Activated naive CD4-positive, alpha-beta T cell (primary cell): ENCODE results near the gene SAXO2.
"Not testable (repeated sequence)": the region's sequence is repeated elsewhere in the genome, so short reads cannot be mapped to it uniquely, and the experiment has no call there.

Experiments
- DNase-seq, 4 experiments: peaks; one replicate each; lab custom pipeline; 2025; lab: John Stamatoyannopoulos, UW

SAXO2 gene

DNA sequence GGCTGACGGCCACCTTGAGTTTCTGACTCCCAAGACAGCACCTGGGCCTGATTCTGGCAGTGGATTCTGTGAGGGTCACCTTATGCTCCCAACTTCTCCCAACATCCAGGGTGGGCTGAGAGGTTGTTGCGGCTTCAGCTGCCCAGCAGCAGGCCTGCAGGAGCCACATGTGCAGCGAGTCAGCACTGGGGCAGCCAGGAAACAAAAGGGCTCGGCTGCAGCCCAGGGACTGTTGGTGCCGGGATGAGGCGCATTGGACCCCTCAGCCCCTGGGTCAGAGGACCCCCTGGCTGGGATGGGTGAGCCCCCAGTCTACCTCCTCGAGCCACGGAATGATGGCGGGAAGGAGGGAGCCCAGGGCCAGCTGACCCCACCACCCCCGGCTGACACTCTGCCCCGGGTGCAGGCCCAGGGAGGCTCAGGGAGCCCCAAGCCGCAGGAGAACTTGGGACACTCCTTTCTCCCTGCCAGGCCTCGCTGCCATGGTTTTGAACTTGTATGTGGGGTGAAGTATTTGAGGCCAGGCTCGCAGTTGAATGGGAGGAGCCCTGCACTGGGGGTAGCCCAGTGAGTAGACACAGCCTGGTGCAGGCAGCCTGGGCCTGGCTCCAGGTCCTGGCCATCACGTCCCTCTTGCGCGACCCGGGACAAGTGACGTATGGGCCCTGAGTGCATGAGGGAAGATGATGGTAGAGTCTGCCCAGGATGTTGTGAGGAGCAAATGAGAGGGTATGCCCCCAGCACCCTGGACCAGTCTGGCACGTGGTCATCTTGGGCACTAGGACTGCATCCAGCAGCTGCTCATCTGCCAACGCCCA, 51.5 kb downstream of the SAXO2 start:
- DNase-seq, result not testable (repeated sequence)

DNA sequence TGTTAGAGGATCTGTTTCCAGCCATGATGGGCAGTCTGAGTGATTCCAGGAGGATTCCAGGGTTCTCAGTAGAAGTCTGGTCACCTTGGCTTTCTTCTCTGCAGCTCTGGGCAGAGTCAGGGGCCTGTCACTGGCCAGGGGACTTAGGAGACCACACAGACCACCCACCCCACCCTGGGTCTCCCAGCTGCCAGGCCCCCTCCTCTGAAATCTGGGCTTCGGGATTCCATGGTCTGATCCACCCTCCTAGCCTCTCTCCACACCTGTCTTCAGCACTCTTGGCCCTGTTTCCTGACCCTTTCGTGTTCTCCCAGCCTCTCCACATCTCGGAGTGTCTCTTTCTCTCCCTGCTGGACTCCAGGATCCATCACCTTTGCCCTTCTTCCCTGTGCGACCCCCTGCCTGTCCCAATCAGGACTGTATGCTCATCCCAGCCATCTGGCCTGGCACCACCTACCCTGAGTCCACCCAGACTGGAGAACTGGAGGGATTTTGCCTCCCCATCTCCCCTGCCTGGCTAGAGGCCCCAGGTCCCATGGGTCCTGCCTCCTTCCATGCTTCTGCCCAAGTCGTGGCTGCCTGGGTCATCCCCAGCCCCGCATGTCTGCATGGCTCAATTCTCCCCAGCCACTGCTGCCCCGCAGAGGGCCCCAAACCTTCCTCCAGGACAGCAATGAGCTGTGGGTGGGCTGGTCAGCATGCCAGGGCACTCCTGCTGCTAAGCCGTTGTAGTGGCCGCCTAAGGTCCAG, 52.3 kb downstream of the SAXO2 start:
- DNase-seq, result no peak

DNA sequence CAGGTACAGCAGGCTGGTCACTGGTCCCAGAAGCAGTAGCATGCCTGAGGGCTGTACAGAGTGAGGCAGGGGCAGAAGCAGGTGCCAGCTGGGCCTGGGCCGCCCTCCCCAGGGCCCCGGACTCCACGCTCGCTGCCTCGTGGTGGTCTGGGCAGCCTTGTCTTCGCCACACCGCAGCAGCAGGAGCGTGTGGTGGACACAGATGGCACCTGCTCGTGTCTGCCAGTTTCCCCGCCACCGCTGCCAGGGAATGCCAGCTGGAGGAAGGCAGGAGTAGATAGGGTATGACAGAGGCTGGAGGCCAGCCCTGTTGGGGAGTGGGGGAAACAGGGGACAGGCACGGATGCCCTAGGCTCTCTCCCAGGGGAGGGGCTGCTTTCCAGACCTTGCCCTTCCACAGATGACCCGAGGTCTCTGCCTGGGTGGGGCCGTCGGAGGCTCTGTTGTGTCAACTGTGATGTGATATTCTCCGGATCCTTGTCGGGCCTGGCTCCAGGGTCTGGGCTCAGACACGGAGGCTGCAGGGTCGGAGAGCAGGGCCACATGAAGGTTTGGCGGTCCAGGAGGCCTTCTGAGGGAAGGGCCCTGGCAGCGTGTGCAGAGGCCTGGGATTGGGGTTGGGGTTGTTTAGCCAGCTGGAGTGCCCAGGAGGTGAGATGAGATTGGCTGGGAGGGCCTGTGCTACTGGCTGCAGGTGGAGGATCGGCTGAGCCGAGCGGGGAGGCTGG, 53.1 kb downstream of the SAXO2 start:
- no peak for DNase-seq

DNA sequence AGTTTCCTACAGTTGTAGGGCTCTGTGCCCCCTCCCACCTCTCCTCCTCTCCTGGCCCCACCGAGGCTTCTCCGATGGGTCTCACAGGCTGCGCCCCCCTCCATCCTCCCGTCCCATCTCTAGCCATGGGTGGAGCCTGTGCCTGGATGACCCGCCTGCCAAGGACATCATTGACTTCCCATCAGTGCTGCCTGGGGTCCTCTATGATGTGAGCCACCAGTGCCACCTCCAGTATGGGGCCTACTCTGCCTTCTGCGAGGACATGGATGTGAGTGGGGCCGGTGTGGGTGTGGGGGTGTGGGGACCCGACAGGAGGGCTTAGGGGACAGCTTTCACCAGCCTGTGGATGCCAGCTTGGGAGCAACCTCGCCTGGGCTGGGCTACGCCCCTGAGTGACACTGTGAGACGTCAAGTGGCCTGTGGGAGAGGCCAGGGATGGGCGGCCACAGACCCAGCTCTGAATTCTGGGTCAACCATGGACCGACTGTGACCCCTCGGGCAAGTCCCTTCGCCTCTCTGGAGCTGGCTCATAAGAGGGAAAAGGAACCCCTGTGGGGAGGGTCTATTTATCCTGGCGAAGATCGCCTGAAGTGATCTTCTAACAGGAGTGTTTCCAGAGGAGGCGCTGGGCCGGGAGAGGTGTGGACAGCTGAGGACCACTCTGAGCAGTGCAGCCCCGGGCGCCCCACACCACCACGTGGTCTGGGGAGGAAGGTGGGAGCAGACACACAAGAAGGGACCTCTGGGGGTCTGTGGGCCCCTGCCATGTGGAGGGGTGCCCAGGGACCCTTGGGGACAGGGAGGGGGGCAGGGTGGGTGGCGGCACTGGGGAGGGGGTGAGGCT, 53.9 kb downstream of the SAXO2 start:
- not testable (repeated sequence) for DNase-seq

DNA sequence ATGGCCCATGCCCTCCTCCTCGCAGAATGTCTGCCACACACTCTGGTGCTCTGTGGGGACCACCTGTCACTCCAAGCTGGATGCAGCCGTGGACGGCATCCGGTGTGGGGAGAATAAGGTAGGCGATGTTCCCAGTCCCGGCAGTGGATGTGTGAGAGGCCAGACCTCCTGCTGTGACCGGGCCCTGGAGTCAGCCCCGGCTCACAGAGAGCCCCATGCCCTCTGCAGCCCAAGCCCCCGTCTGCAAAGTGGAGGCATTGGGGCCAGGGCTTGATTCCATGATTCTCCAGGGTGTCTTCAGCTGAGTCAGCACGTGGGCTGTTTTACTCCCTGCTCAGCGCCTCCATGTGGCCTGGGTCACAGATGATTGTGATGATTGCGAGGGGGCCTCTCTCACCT, 54.5 kb downstream of the SAXO2 start:
- no peak for DNase-seq

DNA sequence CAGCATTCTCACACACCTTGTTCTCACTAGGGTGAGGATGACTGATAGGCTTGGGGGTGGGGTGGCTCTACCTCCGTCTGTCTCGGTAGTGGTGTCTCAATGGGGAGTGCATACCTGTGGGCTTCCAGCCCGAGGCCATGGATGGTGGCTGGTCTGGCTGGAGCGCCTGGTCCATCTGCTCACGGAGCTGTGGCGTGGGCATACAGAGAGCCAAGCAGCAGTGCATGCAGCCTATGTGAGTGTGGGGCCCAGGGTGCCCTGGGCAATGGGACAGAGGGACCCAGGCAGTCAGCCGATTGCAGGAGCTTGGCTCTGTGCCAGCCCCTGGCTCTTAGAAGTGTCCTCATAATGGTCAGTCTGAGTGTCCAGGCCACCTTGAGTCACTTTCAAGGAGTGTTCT, 54.9 kb downstream of the SAXO2 start:
- DNase-seq, result not testable (repeated sequence)

DNA sequence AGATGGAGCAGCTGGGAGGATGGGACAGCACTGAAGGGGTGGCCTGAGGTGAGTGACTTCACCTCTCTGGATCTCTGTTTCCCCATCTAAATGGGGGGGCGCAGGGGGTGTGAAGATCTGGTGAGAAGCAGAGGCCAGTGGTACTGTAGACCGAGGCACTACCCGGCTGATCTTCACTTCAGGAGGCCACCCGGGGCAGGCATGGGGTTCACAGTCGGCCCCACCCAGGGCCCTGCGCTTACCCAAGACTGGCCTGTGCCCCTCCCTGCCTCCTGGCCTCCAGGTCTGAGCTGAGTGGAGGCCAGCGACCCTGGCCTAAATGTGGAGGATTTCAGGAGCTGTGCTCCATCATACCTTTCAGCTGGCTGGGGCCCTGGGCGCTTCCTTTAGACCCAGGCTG, 55.7 kb downstream of the SAXO2 start:
- DNase-seq, result not testable (repeated sequence)

DNA sequence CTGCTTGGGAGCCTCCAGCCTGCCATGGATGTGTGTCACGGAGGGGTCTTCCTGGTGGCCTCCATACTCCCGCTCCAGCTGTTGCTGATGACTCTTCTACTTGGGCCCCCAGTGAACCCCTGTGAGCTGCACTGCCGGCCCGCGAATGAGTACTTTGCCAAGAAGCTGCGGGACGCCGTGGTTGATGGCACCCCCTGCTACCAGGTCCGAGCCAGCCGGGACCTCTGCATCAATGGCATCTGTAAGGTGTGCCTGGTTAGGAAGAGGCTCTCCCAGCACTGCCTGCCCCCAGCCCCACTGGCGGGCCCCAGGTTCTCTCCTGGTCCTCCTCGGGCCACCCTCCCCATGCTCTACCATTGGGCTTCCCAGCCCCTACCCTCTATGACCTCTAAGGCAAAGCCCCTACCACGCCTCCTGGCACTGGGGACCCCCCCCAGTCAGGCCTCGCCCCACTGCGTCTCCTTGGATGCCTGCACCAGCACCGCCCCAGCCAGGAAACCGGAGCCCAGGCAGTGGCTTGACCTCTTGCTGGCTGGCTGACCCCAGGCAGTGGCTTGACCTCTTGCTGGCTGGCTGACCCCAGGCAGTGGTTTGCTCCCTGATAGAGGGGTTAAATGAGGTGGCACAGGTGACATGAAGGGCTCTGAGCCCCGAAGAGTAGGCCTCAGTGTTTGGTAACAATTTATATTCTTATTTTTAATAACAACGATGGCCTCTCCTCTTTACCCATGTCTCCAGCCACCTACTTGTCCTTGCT, 57.1 kb downstream of the SAXO2 start:
- DNase-seq, result not testable (repeated sequence)

DNA sequence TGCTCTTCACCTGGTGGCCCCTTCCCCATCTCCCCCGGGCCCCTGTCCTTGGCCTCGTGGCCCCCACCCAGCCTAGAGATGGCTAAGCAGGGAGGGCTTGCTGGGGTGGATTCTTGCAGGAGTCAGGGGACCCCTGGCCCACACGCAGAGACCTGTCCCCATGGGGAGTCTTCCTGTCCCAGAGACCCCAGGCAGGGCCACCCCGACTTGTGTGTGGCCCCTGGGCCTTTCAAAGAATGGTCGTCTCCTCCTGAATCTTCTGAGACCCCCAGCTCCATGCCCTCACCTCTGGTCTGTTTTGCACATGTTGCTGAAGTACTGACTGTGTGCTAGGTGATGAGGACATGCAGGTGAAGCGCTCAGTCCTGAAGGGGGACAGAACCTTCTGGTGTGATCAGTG, 58.2 kb downstream of the SAXO2 start:
- DNase-seq, result not testable (repeated sequence)

DNA sequence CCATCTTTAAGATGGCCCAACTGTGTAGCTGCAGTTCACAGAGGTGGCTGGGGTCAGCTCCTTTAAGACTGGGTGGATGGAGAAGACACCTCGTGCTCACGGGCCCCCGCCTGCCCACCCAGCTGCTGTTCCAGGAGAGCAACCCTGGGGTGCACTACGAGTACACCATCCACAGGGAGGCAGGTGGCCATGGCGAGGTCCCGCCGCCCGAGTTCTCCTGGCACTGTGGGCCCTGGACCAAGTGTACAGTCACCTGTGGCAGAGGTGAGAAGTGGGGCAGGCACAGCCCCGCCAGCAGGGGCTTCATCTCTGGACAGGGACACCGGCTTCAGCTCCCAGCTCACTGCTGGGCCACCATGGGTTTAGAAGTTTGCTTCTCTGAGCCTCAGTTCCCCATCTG, 59.9 kb downstream of the SAXO2 start:
- not testable (repeated sequence) for DNase-seq

DNA sequence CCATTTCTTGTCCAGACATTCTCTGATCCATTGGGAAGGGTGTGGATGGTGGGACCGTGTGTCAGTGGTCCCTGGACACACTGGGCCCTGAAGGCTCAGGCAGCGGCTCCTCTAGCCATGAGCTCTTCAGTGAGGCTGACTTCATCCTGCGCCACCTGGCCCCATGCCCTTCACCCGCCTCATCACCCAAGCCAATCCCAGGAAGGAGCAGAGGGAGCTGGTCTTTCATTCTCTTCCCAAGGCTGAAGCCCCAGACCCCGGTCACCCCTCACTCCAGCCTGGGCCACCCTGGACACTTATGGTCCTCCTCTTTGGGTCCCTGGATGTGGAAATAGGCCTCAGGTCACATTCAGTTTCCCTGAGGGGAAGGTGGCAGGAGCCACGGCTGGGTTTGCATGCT, 62.2 kb downstream of the SAXO2 start:
- not testable (repeated sequence) for DNase-seq

DNA sequence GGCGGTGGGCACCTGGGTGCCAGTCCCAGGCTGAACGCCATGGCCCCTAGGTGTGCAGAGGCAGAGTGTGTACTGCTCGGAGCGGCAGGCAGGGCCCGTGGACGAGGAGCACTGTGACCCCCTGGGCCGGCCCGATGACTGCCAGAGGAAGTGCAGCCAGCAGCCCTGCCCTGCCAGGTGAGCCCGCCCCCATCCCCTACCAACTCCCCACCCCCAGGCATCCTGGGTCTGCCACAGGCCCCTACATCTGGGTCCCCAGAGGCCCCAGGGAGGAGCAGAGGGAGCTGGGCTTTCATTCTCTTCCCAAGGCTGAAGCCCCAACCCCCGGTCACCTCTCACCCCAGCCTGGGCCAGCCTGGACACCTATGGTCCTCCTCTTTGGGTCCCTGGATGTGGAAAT, 63.0 kb downstream of the SAXO2 start:
- not testable (repeated sequence) for DNase-seq

DNA sequence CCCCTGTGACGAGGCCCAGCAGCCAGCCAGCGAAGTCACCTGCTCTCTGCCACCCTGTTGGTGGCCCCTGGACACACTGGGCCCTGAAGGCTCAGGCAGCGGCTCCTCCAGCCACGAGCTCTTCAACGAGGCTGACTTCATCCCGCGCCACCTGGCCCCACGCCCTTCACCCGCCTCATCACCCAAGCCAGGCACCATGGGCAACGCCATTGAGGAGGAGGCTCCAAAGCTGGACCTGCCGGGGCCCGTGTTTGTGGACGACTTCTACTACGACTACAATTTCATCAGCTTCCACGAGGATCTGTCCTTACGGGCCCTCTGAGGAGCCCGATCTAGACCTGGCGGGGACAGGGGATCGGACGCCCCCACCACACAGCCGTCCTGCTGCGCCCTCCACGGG, 64.3 kb downstream of the SAXO2 start:
- not testable (repeated sequence) for DNase-seq

DNA sequence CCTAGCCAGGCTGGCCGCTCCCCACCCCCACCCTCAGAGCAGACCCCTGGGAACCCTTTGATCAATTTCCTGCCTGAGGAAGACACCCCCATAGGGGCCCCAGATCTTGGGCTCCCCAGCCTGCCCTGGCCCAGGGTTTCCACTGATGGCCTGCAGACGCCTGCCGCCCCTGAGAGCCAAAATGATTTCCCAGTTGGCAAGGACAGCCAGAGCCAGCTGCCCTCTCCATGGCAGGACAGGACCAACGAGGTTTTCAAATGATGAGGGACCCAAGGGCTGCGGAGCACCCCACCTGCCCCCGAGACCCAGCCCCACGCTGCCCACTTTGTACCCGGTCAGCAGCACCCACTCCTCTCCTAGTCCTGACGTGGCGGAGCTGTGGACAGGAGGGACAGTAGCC, 64.8 kb downstream of the SAXO2 start:
- not testable (repeated sequence) for DNase-seq

DNA sequence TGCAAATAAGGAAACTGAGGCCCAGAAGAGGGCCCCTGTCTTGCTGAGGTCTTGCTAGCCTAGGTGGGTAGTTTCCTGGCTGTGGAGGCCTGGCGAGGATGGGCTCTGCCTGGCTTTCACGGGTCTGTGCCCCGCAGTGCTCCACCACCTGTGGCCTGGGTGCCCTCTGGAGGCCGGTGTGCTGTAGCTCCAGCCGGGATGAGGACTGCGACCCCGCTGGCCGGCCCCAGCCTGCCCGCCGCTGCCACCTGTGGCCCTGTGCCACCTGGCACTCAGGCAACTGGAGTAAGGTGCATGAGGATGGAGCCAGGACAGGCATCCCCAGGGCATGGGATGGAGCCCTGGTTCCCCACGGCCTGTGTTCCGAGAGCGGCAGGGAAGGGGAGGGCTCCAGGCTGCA, 66.4 kb downstream of the SAXO2 start:
- DNase-seq, result not testable (repeated sequence)

DNA sequence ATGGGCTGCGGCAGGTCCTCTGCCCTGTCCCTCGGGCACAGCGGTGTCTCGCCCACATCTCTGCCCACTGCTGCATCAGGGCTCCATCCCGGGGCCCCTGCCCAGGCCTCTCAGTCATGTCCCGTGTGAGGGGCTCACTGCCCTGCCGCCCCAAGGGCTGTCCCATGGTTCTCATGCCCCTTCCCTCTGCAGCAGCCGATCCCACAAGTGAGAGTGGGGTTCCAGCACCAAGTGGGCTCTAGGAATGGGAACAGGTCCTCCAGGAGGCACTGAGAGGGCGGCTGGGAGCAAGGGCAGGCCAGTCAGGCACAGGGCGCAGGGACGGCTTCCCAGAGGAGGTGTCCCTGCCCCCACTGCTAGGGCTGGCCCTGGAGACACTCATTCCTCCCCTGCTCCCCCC, 68.3 kb downstream of the SAXO2 start:
- not testable (repeated sequence) for DNase-seq

DNA sequence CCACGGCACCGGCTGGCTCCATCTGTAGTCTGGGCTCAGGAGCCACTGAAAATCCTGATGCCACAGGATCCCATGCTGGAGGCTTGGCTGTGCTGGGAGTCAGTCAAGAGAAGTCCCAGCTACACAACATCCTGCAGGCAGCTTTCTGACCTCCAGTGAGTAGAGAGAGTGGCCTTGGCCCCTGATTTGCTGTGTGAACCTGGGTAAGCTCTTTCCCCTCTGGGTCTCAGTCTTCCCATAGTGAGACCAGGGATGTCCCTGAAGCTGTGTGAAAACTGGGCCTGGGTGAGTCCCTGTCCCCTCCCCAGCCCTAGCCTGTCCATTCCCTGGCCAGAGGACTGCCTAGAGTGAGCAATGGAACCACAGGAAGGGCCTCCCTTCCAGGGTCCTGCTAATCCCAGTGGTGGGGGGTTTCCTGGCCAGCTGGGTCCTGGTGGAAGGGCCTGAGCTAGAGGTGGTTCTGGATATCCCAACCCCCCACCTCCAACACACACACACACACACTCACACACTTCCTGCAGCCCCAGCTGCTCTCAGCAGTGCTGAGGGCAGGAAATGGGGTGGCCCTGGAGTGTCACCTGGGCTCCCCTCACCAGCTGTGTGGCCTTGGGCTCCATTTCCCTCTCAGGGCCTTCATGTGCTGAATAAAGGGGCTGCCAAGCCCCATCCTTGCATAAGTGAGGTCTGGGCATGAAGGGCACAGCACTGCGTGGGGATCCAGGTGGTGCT, 69.1 kb downstream of the SAXO2 start:
- not testable (repeated sequence) for DNase-seq

DNA sequence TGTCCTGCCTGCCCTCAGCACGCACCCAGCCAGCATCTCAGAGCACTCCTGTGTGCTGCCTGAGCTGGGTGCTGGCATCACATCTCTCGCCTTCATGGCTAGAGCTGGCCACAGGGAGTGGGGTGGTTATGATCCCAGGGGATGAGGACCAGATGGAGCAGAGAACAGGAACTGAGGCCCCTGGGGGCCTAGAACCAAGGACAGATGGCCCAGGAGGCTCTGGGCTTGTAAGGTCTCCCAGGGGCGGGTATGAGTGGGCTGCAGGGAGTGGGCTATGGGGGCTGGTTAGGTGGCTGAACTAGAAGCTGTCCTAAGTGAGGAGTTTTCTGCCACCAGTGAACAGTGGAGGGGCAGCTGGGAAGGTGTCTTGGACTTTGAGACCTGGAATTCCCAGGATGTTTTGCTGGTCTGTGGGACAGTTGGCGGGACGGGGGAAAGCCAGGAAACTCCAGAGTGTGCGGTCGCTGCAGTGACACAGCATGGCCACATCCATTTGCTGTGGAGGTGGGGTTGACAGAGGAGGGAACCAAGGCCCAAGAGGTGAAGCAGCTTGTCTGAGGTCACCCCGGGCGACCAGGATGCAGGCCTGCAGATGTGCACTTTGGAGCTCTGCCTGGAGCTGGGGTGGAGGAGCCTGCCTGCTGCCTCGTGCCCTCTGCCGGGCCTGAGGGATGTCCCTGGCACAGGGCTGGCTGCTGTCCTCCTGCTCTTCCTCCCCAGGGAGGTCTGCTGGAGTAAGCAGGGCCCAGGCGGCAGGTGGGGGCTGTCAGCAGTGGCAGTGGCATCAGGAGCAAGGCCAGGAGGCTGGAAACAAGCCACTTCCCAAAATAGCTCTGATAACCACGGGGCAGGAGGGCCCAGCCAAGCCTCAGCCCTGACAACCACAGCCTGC, 70.3 kb downstream of the SAXO2 start:
- DNase-seq, result not testable (repeated sequence)
